ENCODE measurements around the gene FNTB. TPM values are rescaled to one million over a fixed set of nuclear protein-coding genes. Genes with fewer than 3 reads are reported as not detected.

The FNTB gene
- total and polyA plus RNA-seq, 9 of the 15 experiments (the other 6 are each of a cell fraction or from before 2014, with no cell fraction given), result 6.9 to 23.2 (median 12.2) TPM

DNA sequence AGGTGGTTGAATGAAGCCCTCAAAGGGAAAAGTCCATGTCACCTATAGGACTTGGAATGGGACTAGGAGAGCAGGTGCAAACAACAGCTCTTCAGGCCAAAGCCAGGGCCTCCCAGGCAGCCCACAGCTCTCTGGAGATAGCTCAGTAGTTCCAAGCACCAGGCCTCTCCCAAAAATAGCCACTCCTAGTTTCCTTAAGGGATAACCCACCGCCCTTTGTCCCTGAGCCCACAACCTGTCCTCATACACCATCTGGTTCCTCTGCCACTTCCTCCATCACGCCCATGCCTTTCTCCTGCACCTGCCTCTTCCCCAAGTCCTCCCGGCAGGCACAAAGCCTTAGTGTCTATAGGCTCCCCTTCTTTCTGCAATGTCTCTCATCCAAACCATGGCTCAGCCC, 16.7 kb upstream of the FNTB start (continued):
- TF ChIP-seq MLLT1 (IDR thresholded peaks at IDR 0.05) (no peak), KLF6 (CRISPR knock-in tag; IDR thresholded peaks at IDR 0.05; ENCODE audit: borderline replicate concordance) (no peak), UBTF (IDR thresholded peaks at IDR 0.05; ENCODE audit: borderline replicate concordance in 1 of 2, low read depth in 2 of 2, low read length in 2 of 2) (no peak), ZBTB9 (CRISPR knock-in tag; IDR thresholded peaks at IDR 0.05) (no peak), NR2C1 (IDR thresholded peaks at IDR 0.05) (no peak), NR2C1 (tag; IDR thresholded peaks at IDR 0.05) (no peak), HSF4 (CRISPR knock-in tag; IDR thresholded peaks at IDR 0.05; ENCODE audit: borderline replicate concordance) (no peak), ZNF354B (CRISPR knock-in tag; IDR thresholded peaks at IDR 0.05) (no peak), ZNF174 (CRISPR knock-in tag; IDR thresholded peaks at IDR 0.05) (no peak)

Measured in K562 (cell line).